Fibroblast of pulmonary artery (primary cell): ENCODE data around the gene ATP8B1.
A peak's percentile ranks its signal among the peaks of the same experiment; 100 is the strongest.

Experiments used
- DNase-seq: peaks from one replicate; pipeline ENCODE4 v3.0.0-alpha.2; 2010; ENCODE audit warnings: low read depth
- H3K4me3 ChIP-seq: replicated peaks from 2 replicates; pipeline ENCODE4 v1.5.1; 2011; ENCODE audit warnings: low read depth, mild to moderate bottlenecking, control low read depth, low read length, moderate library complexity
- CTCF ChIP-seq: IDR thresholded peaks from 2 replicates; pipeline ENCODE4 v1.5.1; 2011; ENCODE audit warnings: mild to moderate bottlenecking, control low read depth, low read length, inconsistent platforms; ENCODE audit errors: missing control alignments

ATP8B1 gene

GRCh38 chr18:57816208-57816954, 13.3 kb upstream of the ATP8B1 start:
- TF ChIP-seq CTCF, result no peak
- H3K4me3 ChIP-seq, result no peak overlapping the region
- DNase-seq, result no peak

- no peak for TF ChIP-seq CTCF
- no peak for DNase-seq
- H3K4me3 ChIP-seq, result no peak overlapping the region
These were observed 11.4 kb upstream of the ATP8B1 start for GRCh38 chr18:57814555-57814954.

- peak; percentile 91 for DNase-seq
- no peak for TF ChIP-seq CTCF
- H3K4me3 ChIP-seq, result no peak overlapping the region
These were observed 10.1 kb upstream of the ATP8B1 start for GRCh38 chr18:57813245-57813644.

- no peak overlapping the region for H3K4me3 ChIP-seq
- no peak for DNase-seq
- no peak for TF ChIP-seq CTCF
These were observed 9.0 kb upstream of the ATP8B1 start for GRCh38 chr18:57812126-57812477.

- no peak for DNase-seq
- no peak for TF ChIP-seq CTCF
- no peak overlapping the region for H3K4me3 ChIP-seq
These were observed 8.5 kb upstream of the ATP8B1 start for GRCh38 chr18:57811477-57812125.

- H3K4me3 ChIP-seq, result no peak overlapping the region
- DNase-seq, result no peak
- TF ChIP-seq CTCF, result no peak
These were observed 6.1 kb upstream of the ATP8B1 start for GRCh38 chr18:57809190-57809589.
